ENCODE results near the gene CAPN11.
"Not testable (repeated sequence)": the region's sequence is repeated elsewhere in the genome, so short reads cannot be mapped to it uniquely, and the experiment has no call there.

Gene CAPN11

DNA sequence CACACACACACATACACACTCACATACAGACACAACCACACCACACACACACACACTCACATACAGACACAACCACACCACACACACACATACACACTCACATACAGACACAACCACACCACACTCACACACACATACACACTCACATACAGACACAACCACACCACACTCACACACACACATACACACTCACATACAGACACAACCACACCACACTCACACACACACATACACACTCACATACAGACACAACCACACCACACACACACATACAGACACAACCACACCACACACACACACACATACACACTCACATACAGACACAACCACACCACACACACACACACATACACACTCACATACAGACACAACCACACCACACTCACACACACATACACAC lies 23.2 kb downstream of the CAPN11 start:
- not testable (repeated sequence) for DNase-seq (ENCODE audit: low read depth)

DNA sequence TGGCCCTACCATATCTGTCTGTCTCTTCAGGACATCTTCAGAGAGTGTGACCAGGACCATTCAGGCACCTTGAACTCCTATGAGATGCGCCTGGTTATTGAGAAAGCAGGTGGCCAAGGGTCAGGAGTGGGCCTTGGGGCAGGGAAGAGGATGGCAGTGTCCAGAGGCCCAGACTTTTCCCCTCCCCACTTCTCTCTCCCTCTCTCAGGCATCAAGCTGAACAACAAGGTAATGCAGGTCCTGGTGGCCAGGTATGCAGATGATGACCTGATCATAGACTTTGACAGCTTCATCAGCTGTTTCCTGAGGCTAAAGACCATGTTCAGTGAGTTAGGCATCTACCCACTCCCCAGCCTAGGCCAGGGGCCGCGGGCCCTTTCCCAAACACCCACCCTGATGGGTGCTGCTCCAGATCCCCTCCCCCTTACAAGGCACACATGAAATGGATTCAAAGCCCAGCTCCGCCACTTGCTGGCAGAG lies 24.3 kb downstream of the CAPN11 start:
- no peak for DNase-seq (ENCODE audit: low read depth)

DNA sequence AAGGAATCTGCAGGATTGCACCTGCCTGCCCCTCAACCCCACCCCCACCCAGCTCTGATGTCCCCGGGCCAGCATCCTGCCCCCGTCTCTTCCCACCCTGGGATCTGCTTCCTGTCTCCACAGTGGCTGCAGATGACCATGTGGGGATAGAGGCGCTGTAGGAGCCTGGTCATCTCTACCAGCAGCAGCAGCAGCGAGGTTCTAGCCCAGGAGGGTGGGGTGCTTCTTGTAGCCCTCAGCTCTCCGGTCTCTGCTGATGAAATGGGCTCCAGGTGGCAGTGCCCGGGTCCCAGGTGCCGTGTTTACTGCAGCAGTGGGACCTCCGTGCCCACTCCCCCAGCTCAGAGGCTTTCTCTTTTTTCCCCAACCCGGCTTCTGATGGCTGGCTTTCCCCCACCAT lies 25.2 kb downstream of the CAPN11 start:
- no peak for DNase-seq (ENCODE audit: low read depth)

DNA sequence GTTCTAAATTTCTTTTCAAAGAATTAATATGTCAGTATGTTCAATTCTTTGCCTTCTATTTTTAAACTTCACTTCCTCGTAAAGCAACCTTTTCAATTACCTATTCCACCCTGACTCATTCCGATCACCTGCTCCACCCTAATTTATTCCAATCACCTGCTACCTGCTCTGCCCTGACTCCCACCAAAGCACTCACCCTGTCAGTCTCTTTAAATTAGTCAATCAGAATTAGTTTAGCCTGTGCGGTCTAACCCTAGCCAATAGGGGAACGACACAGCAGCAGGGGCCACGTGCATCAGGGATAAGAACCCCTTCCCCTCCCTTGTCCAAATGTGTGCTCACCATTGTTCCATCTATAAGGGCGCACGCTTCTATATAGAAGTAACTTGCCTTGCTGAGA lies 26.7 kb downstream of the CAPN11 start:
- DNase-seq (ENCODE audit: low read depth), result not testable (repeated sequence)

DNA sequence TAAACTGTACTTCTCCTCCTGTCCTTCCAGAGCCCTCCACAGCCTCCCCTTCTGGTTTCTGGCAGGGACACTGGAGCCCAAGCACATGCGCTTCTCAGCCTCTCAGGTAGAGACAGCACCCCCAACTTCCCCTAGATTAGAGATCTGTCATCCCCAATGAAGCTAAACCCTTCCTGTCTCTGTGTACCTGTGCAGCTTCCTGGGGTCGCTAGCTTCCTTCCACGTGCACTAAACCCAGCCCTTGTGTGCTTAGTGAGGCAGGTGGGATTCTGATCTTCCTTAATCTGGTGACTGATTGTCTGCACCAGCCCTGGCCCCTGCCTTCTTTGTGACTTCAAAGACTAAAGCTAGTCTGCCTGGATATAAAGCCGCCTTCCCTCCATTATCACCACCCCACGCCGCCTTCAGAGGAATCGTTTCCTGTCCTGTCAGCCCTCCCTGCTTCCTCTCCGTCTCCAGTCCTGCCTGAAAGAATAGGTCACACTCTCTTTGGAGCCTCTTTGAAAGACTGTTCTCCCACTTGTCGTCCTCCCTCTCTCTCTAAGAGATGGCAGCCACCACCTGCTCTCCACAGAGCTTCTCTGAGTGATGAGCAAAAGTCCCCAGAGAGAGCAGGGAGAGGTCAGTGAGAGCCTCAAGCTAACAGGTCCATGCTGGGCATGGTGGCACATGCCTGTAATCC lies 27.5 kb downstream of the CAPN11 start:
- no peak for DNase-seq (ENCODE audit: low read depth)

DNA sequence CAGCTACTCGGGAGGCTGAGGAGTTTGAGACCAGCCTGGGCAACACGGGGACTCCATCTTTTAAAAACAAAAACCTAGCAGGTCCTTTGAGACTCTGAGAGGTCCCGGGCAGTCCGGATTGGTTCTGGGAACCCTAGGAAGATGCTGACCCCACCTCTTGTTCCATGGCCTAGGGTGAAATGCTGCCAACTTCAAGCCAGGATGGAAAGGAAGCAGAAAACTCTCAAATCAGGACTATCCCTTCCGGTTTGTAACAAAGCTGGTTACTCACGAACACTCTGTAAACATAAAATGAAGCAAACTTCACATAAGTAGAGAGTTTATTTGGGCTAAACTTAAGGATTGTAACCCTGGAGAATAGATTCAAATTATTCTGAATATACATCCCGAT lies 28.0 kb downstream of the CAPN11 start:
- DNase-seq (ENCODE audit: low read depth), result no peak

DNA sequence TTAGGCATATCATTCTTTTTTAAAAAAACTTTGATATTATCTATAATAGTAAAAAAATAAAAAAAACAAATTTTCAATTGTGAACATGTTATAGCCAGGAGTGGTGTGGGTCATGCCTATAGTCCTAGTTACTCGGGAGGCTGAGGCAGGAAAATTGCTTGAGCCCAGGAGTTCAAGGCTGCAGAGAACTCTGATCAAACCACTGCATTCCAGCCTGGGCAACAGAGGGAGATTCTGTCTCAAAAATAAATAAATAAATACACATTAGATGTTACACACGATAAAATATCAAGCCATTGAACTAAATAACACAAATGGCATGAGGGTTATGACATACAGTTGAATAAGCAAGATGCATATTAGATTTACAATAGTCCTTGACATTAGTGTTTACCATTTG lies 30.2 kb downstream of the CAPN11 start:
- no peak for DNase-seq (ENCODE audit: low read depth)

DNA sequence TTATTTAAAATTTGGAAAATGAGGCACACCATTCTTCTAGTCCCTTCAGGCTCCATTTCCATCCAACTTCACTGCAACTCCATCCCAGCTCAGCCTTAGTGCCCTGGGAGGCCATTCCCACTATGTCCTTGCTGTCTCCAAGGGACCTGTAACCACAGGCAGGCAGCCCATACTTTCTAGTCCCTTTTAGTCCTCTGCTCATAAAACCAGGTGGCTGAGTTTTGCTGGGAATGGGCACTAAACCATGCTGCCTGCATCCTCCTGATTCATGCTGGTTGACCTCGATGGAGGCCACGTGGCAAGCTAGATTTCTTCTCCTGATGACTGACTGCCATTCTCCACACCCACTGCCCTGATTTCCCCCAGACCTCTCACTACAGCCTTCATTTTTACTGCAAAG lies 30.6 kb downstream of the CAPN11 start:
- no peak for DNase-seq (ENCODE audit: low read depth)

DNA sequence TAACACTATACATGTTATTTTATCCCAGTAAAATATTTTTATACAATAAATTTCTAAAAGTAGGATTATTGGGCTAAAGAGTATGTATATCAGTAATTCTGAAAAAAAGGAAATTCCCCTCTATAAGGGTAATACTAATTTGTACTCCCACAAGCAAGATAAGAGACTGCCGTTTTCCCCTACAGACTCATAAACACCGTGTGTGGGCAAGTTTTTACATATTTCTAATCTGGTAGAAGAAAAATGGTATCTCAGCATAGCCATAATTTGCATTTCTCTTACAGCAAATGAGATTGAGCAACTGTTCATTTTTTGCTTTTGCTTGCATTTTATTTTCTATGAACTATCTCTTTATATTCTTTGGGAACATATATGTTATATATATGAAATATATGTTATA lies 32.1 kb downstream of the CAPN11 start:
- no peak for DNase-seq (ENCODE audit: low read depth)

DNA sequence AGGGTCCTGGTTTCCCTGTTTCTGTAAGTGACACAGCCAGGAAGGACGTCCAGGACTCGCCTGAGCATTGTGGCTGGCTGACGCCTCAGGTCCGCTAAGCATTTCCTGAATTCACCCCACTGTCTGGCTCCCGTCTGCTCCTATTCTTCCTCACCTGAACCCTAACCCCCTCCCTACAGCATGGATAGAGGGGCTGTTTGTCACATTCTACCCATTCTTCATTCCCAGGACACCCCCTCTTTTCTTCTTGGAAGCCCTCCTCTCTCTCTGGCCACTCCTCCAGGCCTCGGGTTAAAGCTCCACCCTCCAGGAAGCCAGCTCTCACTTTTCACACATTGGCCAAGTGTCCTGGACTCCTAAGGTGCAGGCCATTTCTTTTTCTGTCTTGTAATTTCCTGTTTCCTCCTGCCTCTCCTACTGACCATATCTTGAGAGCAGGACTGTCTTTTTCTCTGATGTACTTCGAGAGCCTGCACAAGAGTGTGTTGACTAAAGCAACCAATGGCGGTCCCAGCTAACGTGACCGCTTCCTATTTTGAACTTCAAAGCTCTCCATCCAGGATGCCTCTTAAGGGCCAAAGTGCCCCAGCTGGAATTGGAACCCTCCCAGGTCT lies 33.9 kb downstream of the CAPN11 start:
- DNase-seq (ENCODE audit: low read depth), result no peak

DNA sequence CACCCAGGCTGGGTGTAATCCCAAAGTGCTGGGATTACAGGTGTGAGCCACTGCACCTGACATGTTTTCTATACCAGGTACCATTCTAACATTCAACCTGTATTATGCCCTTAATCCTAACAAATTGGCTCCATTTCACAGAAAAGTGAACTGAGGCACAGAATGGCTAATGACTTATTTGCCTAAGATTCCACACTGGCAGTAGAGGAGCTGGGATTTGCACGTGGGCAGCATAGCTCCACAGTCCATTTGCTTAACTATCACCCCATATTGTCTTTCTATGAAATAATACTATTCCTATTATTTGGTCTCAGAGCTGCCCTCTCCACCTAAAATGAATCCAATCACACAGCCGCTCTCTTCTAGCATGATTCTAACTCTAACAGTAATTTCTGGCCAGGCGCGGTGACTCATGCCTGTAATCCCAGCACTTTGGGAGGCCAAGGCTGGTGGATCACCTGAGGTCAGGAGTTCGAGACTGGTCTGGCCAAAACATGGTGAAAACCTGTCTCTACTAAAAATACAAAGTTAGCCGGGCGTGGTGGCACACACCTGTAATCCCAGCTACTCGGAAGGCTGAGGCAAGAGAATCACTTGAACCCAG lies 34.8 kb downstream of the CAPN11 start:
- DNase-seq (ENCODE audit: low read depth), result no peak

DNA sequence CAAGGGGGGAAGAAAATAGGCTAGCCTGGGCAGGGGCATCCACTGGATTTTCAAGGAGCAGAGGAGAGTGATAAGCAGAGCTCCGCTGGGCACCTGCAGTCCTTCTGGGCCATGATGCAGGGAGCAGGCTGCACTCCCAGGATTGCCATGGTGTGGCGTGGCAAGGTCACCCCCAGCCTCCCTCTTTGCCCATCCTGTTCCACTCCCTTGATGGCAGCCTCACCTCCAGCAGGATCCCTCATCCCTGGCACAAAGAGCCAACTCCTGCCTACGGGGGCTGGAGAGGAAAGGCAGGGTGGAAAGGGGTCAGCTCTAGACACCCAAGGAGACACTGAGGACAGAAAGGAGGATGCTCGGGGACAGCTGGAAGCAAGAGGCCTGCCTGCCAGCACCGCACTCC lies 35.7 kb downstream of the CAPN11 start:
- DNase-seq (ENCODE audit: low read depth), result no peak

DNA sequence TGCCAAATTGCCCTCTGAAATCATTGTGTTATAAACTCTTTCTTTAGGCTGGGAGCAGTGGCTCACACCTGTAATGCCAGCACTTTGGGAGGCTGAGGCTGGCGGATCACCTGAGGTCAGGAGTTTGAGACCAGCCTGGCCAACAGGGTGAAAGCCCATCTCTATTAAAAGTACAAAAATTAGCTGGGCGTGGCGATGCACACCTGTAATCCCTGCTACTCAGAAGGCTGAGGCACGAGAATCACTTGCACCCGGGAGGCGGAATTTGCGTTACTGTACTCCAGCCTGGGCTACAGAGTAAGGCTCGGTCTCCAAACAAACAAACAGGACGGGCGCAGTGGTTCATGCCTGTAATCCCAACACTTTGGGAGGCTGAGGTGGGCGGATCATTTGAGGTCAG lies 37.7 kb downstream of the CAPN11 start:
- not testable (repeated sequence) for DNase-seq (ENCODE audit: low read depth)

DNA sequence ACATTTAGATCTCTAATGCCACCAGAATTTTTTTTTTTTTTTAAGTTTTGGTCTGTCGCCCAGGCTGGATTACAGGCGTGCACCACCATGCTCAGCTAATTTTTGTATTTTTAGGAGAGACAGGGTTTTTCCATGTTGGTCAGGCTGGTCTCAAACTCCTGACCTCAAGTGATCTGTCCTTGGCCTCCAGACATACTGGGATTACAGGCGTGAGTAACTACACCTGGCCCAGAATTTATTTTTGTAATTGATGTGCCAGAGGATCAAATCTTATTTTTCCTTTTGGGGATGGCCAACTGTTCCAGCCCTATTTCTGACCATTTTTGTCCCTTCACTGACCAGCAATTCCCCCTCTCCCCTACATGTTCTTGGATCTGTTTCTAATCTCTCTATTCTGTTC lies 40.1 kb downstream of the CAPN11 start:
- no peak for DNase-seq (ENCODE audit: low read depth)

DNA sequence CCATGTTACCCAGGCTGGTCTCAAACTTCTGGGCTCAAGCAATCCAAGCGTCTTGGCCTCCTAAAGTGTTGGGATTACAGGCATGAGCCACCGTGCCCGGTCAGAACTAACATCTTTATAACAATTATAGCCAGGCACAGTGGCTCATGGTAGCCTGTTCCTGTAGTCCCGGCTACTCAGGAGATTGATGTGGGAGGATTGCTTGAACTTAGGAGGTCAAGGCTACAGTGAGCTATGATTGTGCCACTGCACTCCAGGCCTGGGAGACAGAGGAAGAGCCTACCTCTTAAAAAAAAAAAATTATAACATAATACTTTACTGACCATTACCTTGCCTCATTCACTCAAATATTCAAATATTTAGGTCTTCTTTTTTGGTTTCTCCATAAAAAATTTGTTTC lies 41.3 kb downstream of the CAPN11 start:
- DNase-seq (ENCODE audit: low read depth), result no peak

DNA sequence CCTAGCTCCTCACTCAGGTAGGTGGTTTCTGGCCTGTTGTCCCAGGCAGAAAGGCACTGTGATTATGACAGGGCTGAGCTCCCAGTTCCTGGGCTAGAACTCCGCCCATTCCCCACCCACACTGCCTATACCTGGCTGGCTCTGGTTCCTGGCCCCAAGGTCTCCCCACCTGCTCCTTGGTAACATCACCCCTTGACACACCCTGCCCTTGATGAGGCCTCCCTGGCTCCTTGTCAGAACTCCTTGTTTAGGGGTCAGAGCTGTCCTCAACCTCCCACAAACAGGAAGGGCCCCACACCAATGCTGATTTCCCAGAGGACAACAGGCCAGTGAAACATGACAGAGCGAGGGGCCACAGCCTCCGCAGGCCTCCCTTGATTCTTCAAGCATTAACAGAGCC lies 42.6 kb downstream of the CAPN11 start:
- DNase-seq (ENCODE audit: low read depth), result no peak

DNA sequence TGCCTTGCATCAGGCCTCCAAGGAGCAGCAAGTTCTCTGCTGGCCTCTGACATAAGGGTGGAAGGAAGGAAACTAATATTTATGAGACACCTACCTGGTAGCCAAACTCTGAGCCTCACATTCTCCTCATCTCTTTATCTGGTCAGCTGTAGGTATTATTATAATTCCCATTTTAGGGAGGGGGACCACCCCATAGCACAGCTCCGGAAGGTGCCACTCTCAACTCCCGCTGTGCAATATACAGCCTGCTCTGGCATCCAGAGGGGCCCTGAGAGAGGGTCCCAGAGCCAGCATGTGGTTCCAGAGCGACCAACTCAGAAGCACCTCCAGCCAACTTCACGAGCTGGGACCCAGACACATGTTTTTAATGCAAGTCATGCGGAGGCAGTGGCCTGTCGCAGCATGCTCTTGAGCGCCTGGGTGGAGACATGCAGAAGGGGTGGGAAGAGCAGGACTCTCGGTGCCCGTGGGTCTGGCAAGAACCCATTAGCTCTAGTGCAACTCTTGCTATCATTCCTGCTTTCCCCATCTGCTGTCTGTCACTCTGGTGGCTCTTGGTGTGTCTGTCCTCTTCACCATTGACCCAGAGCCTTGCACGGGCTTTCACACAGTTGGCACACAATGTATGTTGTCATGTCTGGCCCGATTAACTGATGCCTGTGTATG lies 43.2 kb downstream of the CAPN11 start:
- DNase-seq (ENCODE audit: low read depth), result no peak

DNA sequence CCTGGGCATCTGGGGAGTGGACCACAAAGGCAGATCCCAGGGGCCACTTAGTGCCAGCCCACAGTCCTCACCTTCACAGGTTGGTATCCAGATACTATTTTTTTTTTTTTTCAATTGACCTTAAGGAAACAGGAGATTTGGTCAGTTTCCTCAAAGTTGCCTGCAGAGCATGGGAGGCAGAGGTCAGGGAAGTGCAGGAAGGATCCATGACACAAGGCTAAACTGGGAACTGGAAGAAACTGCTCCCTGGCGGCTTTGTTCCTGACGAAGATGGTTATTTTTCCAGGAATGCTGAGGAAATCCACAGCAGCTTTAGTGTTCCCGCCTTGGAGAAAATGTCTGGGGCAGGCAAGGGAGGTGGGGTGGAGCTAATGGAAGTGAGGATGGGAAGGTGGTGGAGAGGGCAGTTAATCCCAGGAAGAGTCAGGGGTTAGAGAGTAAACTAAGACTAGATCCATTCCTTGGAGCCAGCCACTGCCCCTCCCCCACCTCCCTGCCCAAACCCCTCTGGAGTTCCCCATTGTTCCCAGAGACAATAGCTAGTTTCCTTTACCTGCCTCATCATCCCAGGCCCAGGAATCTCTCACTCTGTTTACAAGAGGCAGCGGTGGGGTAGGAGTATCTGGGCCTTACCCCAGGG lies 43.8 kb downstream of the CAPN11 start:
- DNase-seq (ENCODE audit: low read depth), result no peak

DNA sequence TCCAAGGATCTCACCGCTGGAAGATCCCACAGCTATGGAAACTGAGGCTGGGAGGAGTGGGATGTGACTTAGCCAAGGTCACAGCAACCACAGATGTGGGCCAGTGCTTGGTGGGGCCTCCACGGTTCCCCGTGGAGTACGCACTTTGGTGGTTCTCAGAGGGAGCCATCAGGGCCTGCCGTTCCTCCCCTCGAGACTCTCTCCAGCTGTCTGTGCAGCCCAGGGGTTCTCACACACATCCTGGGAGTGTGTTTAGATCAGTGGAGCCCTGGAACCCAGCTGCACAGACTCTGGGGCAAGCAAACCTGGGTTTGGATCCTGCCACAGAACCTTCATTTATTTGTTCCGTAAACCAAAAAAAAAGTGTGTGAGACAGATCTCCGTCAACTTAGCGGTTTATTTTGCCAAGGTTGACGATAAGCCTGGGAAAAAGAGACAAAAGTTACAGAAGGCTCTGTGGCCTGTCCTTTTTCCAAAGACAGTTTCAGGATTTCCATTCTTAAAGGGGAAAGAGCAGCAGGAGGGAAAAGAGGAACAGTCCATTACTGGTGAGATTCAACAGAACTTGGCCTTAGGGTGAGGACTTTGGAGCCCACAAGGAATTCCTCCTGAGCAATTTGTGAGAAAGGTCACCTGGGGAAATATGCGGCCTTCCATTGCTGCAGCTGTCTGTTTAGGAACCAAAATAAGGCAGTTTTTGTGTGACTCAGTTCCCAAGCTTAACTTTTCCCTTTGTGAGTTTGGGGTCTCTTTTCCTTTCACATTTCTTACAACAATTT lies 44.5 kb downstream of the CAPN11 start:
- DNase-seq (ENCODE audit: low read depth), result no peak

DNA sequence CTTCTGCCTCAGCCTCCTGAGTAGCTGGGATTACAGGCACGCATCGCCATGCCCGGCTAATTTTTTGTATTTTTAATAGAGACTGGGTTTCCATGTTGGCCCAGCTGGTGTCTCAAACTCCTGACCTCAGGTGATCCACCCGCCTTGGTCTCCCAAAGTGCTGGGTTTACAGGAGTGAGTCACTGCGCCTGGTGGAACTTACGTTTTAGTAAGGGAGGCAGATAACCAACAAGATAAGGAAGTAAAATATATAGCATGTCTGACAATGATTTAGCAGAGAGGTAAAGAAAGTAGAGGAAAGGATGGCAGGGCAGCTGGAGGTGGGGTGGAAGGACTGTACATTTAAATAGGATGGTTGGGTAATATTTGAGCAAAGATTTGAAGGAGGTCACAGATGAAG lies 45.3 kb downstream of the CAPN11 start:
- no peak for DNase-seq (ENCODE audit: low read depth)

DNA sequence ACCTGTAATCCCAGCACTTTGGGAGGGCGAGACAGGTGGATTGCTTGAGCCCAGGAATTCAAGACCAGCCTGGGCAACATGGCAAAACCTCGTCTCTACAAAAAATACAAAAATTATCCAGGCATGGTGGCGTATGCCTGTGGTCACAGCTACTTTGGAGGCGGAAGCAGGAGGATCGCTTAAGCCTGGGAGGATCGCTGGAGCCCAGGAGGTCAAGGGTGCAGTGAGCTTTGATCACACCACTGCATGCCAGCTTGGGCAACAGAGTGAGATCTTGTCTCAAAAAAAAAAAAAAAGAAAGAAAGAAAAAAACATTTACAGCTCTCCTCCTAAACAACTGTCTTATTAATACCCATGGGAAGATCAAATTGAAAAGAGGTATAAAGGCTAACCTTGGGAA lies 49.3 kb downstream of the CAPN11 start:
- DNase-seq (ENCODE audit: low read depth), result no peak

DNA sequence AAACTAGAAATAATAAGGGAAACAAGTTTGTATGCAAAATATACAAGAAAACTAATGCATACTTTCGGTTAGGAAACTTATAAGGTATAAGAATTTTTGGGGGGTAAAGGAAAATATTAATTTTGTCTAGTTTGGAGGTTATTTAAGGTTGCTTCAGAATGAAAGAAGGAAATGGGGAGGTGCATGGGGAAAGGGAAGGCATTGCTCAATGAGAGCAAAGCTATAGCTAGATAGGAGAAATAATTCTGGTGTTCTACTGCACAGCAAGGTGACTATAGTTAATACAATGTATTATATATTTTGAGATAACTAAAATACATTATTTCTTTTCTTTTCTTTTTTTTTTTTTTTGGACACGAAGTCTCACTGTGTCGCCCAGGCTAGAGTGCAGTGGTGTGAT lies 52.7 kb downstream of the CAPN11 start:
- no peak for DNase-seq (ENCODE audit: low read depth)
